ENCODE results near the gene UPK1A.
A peak's percentile ranks its signal among the peaks of the same experiment; 100 is the strongest.

UPK1A gene

DNA sequence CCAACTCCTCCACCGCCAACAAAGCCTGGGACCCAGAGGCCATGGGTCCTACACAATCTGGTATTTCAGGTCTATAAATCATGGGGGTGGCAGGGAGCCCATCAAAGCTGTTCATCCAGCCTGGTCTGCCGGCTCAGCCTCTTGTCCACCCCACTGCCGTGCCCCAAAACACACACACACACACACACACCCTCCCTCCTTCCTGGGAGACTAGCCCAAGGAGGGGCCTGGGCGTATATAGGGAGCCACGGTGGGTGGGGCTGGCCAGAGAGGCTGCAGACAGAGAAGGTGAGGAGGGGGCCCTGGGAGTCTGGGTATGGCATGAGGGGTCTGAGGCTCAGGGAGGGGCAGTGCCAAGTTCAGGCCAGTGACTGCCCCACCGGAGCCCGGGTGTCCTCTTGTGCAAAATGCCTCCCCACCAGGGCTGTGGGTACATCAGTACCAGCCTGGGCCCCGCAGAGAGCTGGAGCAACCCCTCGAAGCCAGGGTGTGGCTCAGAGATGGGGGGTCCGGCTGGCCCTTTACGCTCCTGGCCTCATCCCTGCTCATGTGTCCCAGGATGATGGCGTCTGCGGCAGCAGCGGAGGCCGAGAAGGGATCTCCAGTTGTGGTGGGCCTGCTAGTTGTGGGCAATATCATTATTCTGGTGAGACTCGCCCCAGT lies at the start of gene UPK1A:
Gene UPK1A (plus strand): TSS at position 267 of the 663 bp plus-strand sequence. CDS start 296 bp downstream, at position 563.
- DNase-seq (ENCODE audit: low read depth in 1 of 2, low spot score in 1 of 2), result no peak

GRCh38 chr19:35618857-35619256 lies 47.5 kb upstream of the UPK1A start:
- DNase-seq (ENCODE audit: low read depth in 1 of 2, low spot score in 1 of 2), result no peak

- DNase-seq (ENCODE audit: low read depth in 1 of 2, low spot score in 1 of 2), result no peak
Measured at GRCh38 chr19:35619290-35619923, 46.9 kb upstream of the UPK1A start.

DNA sequence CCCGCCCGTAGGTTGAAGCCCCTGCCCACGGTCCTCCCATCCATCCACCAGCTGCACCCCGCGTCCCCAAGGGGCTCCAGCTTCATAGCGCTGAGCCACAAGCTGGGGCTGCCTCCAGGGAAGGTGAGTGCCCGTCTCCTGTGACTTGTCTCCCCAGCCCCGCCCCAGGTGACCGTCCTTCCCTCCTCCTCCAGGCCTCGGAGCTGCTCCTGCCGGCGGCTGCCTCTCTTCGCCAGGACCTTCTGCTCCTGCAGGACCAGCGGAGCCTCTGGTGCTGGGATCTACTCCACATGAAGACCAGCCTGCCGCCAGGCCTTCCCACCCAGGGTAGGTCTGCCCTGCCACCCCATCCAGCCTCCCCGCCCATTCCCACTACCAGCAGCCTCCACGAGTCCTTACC lies 46.3 kb upstream of the UPK1A start:
- no peak for DNase-seq (ENCODE audit: low read depth in 1 of 2, low spot score in 1 of 2)

DNA sequence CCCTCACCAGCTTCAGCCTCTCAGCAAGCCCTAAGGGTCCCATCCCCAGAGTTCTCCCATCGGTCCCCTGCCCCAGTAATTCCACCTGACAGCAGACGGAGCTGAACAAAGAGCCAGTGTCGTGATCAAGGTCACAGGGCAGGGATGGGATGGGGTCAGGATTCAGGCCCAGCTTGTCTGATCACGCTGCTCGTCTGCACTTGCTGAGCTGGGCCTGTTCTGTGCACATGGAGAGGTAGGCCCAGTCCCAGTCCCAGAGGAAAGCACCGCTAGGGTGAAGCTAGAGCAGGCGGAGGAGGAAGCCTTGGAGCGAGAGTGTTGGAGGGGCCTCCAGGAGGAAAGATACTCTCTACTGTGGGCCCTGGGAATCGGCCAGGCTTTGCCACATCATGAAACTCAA lies 44.6 kb upstream of the UPK1A start:
- no peak for DNase-seq (ENCODE audit: low read depth in 1 of 2, low spot score in 1 of 2)

DNA sequence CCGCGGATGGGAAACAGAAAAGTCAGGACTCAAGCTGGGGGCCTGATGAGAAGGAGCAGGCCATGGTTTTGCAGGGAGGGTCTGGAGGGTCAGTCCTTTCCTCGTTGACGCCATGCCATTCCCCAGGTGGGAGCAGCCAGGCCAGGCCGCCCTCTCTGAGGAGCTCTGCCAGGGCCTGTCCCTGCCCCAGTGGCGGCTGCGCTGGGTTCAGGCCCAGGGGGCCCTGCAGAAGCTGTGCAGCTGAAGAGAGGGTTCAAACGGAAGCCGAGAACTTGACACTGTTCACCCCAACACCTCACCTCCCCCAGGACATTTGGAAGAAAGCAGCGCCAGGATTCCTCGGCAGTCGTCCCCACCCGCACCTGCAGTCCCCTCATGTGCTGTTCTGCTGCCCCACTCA lies 43.6 kb upstream of the UPK1A start:
- no peak for DNase-seq (ENCODE audit: low read depth in 1 of 2, low spot score in 1 of 2)

DNA sequence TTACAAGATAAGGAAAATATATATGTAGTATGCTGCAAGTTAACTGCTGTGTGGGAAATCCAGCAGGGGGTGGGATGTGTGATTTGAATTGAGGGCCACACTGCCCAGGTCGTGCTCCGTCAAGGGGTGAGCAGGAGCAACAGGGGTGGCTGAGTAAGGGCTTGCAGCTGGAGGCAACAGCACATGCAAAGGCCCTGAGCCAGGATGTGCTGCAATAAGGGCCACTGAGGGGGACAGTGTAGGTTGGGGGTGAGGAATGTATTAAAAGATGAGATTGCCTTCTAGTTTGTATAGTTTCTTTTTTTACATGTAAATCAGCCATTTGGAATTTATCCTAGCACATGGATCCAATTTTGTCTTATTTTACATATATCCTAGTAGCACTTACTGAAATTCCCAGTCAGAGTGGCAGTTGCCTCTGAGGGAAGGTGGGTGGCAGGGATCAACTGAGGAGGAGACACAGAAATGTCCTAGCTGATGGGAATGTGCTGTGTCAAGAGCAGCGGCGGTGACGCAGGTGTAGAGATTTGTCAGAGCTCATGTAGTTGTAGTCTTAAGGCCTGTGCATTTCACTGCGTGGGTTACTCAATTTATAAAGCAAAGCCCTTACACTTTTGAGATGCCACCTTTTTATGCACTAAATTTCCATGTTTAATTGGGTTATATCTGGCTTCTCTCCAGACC lies 42.8 kb upstream of the UPK1A start:
- DNase-seq (ENCODE audit: low read depth in 1 of 2, low spot score in 1 of 2), result no peak

DNA sequence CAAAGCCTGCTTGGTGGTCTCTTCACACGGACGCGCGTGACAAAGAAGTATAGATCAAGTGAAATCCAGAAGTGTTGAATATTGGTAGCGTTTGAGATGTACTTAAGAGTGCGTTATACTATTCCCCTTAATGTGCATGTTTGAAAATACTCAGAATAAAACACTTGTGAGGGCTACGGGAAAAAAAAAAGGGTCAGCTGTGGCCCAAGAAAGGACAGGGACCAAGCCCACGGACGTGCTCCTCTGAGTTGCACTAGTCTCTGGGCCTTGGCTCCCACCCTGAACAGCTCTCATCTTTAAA lies 38.1 kb upstream of the UPK1A start:
- DNase-seq (ENCODE audit: low read depth in 1 of 2, low spot score in 1 of 2), result no peak

DNA sequence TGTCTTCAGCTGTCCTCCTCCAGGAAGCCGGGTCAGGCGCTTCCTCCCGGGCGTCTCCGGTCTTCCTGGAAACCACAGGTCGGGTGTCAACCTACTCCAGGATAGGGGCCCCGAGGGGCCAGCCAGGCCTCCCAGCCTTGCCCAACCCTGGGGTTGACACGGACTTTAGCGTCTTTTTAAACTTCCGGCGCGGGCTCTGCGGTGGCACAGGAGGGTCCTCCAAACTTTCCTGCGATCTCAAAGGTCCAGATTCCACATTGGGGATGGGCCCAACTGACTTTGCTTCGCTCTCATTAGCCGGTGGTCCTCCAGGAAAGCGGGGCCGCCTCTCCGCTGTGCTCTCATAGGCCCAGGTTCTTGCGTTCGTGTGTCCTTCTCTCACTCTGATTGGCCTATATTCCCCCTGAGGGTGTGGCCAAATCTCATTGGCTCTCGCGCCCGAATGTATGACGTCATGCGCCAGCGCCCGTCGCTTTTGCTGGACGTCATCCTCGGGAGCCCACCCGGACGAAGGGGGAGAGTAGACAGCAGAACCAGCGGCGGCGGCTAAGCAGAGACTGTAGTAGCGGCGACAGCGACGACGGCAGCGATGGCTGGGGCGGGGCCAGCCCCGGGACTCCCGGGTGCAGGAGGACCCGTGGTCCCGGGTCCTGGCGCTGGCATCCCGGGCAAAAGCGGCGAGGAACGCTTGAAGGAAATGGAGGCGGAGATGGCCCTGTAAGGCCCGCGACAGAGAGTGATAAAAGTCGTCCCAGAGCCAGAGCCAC lies 37.6 kb upstream of the UPK1A start, which contains the start of gene RBM42:
Gene RBM42 (plus strand): TSS at position 472 of the 767 bp plus-strand sequence. CDS start 118 bp downstream, at position 590.
- DNase-seq (ENCODE audit: low read depth in 1 of 2, low spot score in 1 of 2), result peak; percentile 92

DNA sequence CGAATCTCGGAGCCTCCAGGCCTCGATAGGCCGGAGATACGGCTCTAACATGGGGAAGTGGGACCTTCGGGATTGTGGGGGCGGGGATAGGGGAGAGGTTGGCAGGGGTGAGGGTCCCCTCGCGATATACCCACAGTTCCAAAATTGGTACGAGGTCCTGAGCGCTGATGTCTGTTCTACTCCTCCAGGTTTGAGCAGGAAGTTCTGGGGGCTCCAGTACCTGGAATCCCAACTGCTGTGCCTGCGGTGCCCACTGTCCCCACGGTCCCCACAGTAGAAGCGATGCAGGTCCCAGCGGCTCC lies 37.0 kb upstream of the UPK1A start:
- DNase-seq (ENCODE audit: low read depth in 1 of 2, low spot score in 1 of 2), result no peak

DNA sequence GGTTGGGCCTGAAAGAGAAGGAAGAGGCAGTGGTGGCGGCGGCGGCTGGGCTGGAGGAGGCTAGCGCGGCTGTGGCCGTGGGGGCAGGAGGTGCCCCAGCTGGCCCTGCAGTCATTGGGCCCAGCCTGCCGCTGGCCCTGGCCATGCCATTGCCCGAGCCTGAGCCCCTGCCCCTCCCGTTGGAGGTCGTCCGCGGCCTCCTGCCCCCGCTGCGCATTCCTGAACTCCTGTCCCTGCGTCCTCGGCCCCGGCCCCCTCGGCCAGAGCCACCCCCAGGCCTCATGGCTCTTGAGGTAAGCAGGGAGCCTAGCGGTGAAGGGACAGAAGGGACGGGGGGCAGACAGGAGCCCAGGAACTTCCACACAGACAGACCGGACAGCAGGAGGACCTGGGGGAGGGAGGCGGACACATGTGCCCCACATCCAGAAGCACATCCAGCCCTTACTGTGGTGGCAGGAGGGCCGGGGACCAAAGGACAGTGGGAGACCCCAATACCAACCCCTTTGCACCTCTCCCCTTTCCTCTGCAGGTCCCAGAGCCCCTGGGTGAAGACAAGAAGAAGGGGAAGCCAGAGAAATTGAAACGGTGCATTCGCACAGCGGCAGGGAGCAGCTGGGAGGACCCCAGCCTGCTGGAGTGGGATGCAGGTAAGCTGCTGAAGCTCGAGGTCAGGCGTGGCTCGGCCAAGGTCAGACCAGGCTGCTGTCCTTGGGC lies 32.4 kb upstream of the UPK1A start:
- DNase-seq (ENCODE audit: low read depth in 1 of 2, low spot score in 1 of 2), result no peak

DNA sequence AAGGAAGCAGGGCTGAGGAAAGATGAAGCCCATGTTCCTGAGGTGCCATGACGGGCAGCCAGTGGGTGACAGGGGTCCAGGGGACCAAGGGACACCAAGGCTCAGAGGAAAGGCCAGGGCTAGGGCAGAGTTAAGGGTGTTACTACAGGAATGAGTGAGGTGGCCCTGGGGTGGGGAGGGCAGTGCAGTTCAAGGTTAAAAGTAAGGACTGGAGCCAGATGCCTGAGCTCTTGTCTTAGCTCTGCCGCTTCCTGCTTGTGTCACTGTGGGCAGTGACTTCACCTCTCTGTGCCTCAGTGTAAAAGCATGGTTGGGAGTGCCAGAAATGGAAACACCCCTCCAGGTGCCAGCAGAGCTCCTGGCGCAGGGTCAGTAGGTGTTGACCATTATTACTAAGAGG lies 29.7 kb upstream of the UPK1A start:
- DNase-seq (ENCODE audit: low read depth in 1 of 2, low spot score in 1 of 2), result no peak

- DNase-seq (ENCODE audit: low read depth in 1 of 2, low spot score in 1 of 2), result no peak
Measured at GRCh38 chr19:35637165-35637564, 29.2 kb upstream of the UPK1A start.

GRCh38 chr19:35639321-35639639 lies 27.0 kb upstream of the UPK1A start:
- DNase-seq (ENCODE audit: low read depth in 1 of 2, low spot score in 1 of 2), result no peak

- DNase-seq (ENCODE audit: low read depth in 1 of 2, low spot score in 1 of 2), result no peak
Measured at GRCh38 chr19:35639863-35640262, 26.5 kb upstream of the UPK1A start.

DNA sequence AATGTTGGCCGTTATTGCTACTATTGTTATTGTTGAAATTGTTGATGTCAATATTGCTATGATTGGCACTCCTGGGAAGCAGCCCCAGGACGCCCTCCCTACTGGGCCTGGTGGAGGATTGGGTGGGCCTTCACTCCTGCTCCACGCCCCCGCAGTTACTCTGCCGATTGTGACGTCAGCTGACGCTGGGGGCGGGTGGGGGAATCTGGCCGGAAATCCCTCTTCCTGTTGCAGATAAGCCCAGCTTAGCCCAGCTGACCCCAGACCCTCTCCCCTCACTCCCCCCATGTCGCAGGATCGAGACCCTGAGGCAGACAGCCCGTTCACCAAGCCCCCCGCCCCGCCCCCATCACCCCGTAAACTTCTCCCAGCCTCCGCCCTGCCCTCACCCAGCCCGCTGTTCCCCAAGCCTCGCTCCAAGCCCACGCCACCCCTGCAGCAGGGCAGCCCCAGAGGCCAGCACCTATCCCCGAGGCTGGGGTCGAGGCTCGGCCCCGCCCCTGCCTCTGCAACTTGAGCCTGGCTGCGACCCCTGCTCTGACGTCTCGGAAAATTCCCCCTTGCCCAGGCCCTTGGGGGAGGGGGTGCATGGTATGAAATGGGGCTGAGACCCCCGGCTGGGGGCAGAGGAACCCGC lies 24.7 kb upstream of the UPK1A start, which contains the start of gene ETV2:
Gene ETV2 (plus strand): TSS at position 231 of the 637 bp plus-strand sequence. CDS start 716 bp downstream, outside the sequence.
- DNase-seq (ENCODE audit: low read depth in 1 of 2, low spot score in 1 of 2), result peak in 1 of 2 donors; percentile 24

- DNase-seq (ENCODE audit: low read depth in 1 of 2, low spot score in 1 of 2), result no peak
Measured at GRCh38 chr19:35642312-35642711, 24.0 kb upstream of the UPK1A start.

GRCh38 chr19:35642798-35643254 lies 23.5 kb upstream of the UPK1A start:
- DNase-seq (ENCODE audit: low read depth in 1 of 2, low spot score in 1 of 2), result no peak

- DNase-seq (ENCODE audit: low read depth in 1 of 2, low spot score in 1 of 2), result peak; percentile 56 to 66
Measured at GRCh38 chr19:35643255-35644205, 22.8 kb upstream of the UPK1A start.
